Endothelial cell of umbilical vein (primary cell): Measurements from ENCODE around the gene SEC22A. TPM values are rescaled to one million over a fixed set of nuclear protein-coding genes. Genes with fewer than 3 reads are reported as not detected.

Experiments used
- BruUV-seq: library from RNA; stranded (reverse); fragments of 400-500 nt; replicated peaks from 2 replicates; lab custom pipeline; 2021; lab: Mats Ljungman, UMichigan
- CTCF ChIA-PET: fragments of 300-600, 350-600 bp; sonication (Branson Sonifier 250); formaldehyde crosslinking; loops from one replicate; lab custom pipeline; 2021; ENCODE audit warnings: antibody characterized with exemption, inconsistent platforms; lab: Charles Lee
- POLR2A ChIA-PET: fragments of 300-600, 350-600 bp; sonication (Branson Sonifier 250); formaldehyde crosslinking; loops from one replicate; lab custom pipeline; 2021; ENCODE audit warnings: antibody characterized with exemption, inconsistent platforms; lab: Charles Lee
- DNase-seq: peaks from one replicate; pipeline ENCODE4 v3.0.0-alpha.2; 2011; ENCODE audit warnings: low read depth, low spot score
- FAIRE-seq: peaks from 2 replicates; lab custom pipeline; 2011; peaks lifted over from hg19 to GRCh38; lab: Jason Lieb, UNC
- H2AFZ ChIP-seq: 2 replicates; pipeline ENCODE4 v1.6.0; 2012; ENCODE audit warnings: low read depth, low read length, control low read depth, inconsistent platforms
- H3K27ac ChIP-seq: 2 replicates; pipeline ENCODE4 v1.5.1; 2011; ENCODE audit warnings: low read depth, mild to moderate bottlenecking, control low read depth, low read length, moderate library complexity; ENCODE audit not compliant: insufficient read depth
- H3K27me3 ChIP-seq, 2 experiments: 2 replicates each; pipeline versions ENCODE4 v1.6.0 to v1.6.1; 2011; ENCODE audit warnings: low read length in 2 of 2, mixed read lengths in 1 of 2; ENCODE audit not compliant: control insufficient read depth in 2 of 2, insufficient read depth in 2 of 2
- H3K36me3 ChIP-seq, 2 experiments: 2 replicates in 1 of 2; 3 replicates in 1 of 2; pipeline ENCODE4 v1.5.1; 2011; ENCODE audit warnings: low read length in 2 of 2, mild to moderate bottlenecking in 1 of 2, moderate library complexity in 1 of 2; ENCODE audit not compliant: control insufficient read depth in 2 of 2, insufficient read depth in 2 of 2; ENCODE audit errors: extremely low read depth in 1 of 2
- H3K4me1 ChIP-seq: 3 replicates; pipeline ENCODE4 v1.5.1; 2011; ENCODE audit warnings: mild to moderate bottlenecking, low read length; ENCODE audit not compliant: control insufficient read depth, insufficient read depth; ENCODE audit errors: extremely low read depth
- H3K4me2 ChIP-seq: 2 replicates; pipeline ENCODE4 v1.6.1; 2011; ENCODE audit warnings: low read length, control low read depth, mixed read lengths; ENCODE audit not compliant: insufficient read depth
- H3K4me3 ChIP-seq, 3 experiments: fragments of 200-600 bp in 1 of 3; sonication (generic), shearing (Covaris generic) in 1 of 3; replicated peaks in 1 of 3; 2 replicates each; pipeline ENCODE4 v1.5.1; 2011 to 2016; ENCODE audit warnings: control low read depth in 3 of 3, low read length in 3 of 3, mild to moderate bottlenecking in 2 of 3, inconsistent platforms in 1 of 3, low read depth in 1 of 3, moderate library complexity in 1 of 3; ENCODE audit not compliant: insufficient read depth in 1 of 3
- H3K79me2 ChIP-seq: 2 replicates; pipeline ENCODE4 v1.6.0; 2012; ENCODE audit warnings: low read length, inconsistent platforms; ENCODE audit not compliant: control insufficient read depth, insufficient read depth
- H3K9ac ChIP-seq: replicated peaks from 2 replicates; pipeline ENCODE3; 2011; ENCODE audit warnings: low read length, control low read depth; ENCODE audit not compliant: insufficient read depth; ENCODE audit errors: extremely low read depth
- H3K9me1 ChIP-seq: replicated peaks from 3 replicates; pipeline ENCODE4 v1.6.0; 2011; ENCODE audit warnings: mild to moderate bottlenecking, low read length; ENCODE audit not compliant: control insufficient read depth, insufficient read depth; ENCODE audit errors: extremely low read depth
- H3K9me3 ChIP-seq: replicated peaks from 2 replicates; pipeline ENCODE4 v1.5.1; 2012; ENCODE audit warnings: low read length, inconsistent platforms; ENCODE audit not compliant: control insufficient read depth, insufficient read depth
- H4K20me1 ChIP-seq: replicated peaks from 2 replicates; pipeline ENCODE3; 2011; ENCODE audit warnings: mild to moderate bottlenecking, low read length; ENCODE audit not compliant: control insufficient read depth, insufficient read depth; ENCODE audit errors: extremely low read depth
- CTCF ChIP-seq, 2 donors: IDR thresholded peaks; 1 replicate in 1 of 2; 2 replicates in 1 of 2; pipeline ENCODE4 v1.5.1; 2011; ENCODE audit warnings: low read length in 2 of 2, mild to moderate bottlenecking in 2 of 2, moderate library complexity in 2 of 2, control low read depth in 1 of 2, inconsistent platforms in 1 of 2, low read depth in 1 of 2; ENCODE audit not compliant: insufficient read depth in 1 of 2; ENCODE audit errors: extremely low read depth in 1 of 2
- EZH2 ChIP-seq: IDR thresholded peaks from 2 replicates; pipeline ENCODE4 v1.6.1; 2012; ENCODE audit warnings: borderline replicate concordance, low read depth, mild to moderate bottlenecking, moderate library complexity, low read length, inconsistent platforms; ENCODE audit not compliant: severe bottlenecking
- FOS ChIP-seq: IDR thresholded peaks from 2 replicates; pipeline ENCODE4 v1.6.1; 2011; ENCODE audit warnings: mild to moderate bottlenecking, low read length, moderate library complexity, borderline replicate concordance; ENCODE audit not compliant: insufficient read depth
- GATA2 ChIP-seq: IDR thresholded peaks from 2 replicates; pipeline ENCODE4 v1.7.0; 2011; ENCODE audit warnings: low read depth, mild to moderate bottlenecking, moderate library complexity, mixed read lengths, low read length; ENCODE audit not compliant: insufficient read length, insufficient read depth
- JUN ChIP-seq: IDR thresholded peaks from 2 replicates; pipeline ENCODE4 v1.6.1; 2011; ENCODE audit warnings: borderline replicate concordance, low read depth; ENCODE audit not compliant: insufficient read length, insufficient read depth
- MAX ChIP-seq: IDR thresholded peaks from 2 replicates; pipeline ENCODE4 v1.6.1; 2011; ENCODE audit not compliant: insufficient read depth, insufficient read length
- MYC ChIP-seq: IDR thresholded peaks from one replicate; pipeline ENCODE4 v1.6.1; 2011; ENCODE audit warnings: mild to moderate bottlenecking, low read depth, low read length
- POLR2A ChIP-seq: IDR thresholded peaks from 2 replicates; pipeline ENCODE4 v1.6.1; 2012; ENCODE audit warnings: low read depth, mild to moderate bottlenecking, control low read depth, low read length
- POLR2AphosphoS5 ChIP-seq: IDR thresholded peaks from 2 replicates; pipeline ENCODE4 v1.6.1; 2012; ENCODE audit warnings: low read depth, mild to moderate bottlenecking, control low read depth, low read length, moderate library complexity; ENCODE audit not compliant: insufficient read depth
- dilution Hi-C: fragments of 300-500 bp; cut with MboI; formaldehyde crosslinking; loops from one replicate; pipeline ENCODE4 v1.15.0; 2019; ENCODE audit warnings: low sequenced_read_pairs; ENCODE audit not compliant: extremely low pct_ligation_motif_present
- intact Hi-C: fragments of 100-400 bp; cut with micrococcal nuclease; formaldehyde crosslinking; loops from one replicate; pipeline ENCODE4 v1.10.0; 2022
- polyA plus RNA-seq, 4 experiments: library from polyadenylated mRNA; depleted of rRNA in 3 of 4; stranded (reverse) in 3 of 4; unstranded in 1 of 4; fragments of >200 nt; gene quantifications; 2 replicates each; pipeline versions ENCODE4 v1.2.1 to v1.2.3, GENCODE V29; 2011 to 2012; ENCODE audit warnings: missing spikeins in 1 of 4
- total RNA-seq: library from RNA; stranded (reverse); gene quantifications from 2 replicates; pipeline ENCODE4 v1.2.3, GENCODE V29; 2021

Gene SEC22A
- total and polyA plus RNA-seq, 2 donors (not counting 3 experiments of a cell fraction or from before 2014, with no cell fraction given), result 20.1 to 26.8 TPM

GRCh38 chr3:123263941-123264340, 62.2 kb downstream of the SEC22A start:
- H3K27ac ChIP-seq, result no peak overlapping the region
- no peaks in the 10 kb centered on the region for H3K4me1 ChIP-seq
- ChIA-PET CTCF (no interaction called here), POLR2A (no interaction called here)
- FAIRE-seq, result no peak
- no peak for TF ChIP-seq EZH2
- TF ChIP-seq MAX, result no peak
- TF ChIP-seq POLR2AphosphoS5, result no peak
- TF ChIP-seq JUN, result no peak
- TF ChIP-seq GATA2, result no peak
- TF ChIP-seq CTCF (IDR thresholded peaks at IDR 0.05; ENCODE audit: extremely low read depth in 1 of 2, insufficient read depth in 1 of 2, low read depth in 1 of 2, low read length in 2 of 2), result no peak
- no peak for TF ChIP-seq MYC
- TF ChIP-seq FOS, result no peak
- no peak for TF ChIP-seq POLR2A
- H2AFZ ChIP-seq, result no peak overlapping the region
- BruUV-seq, result no TSS peak
- no peaks in the 10 kb centered on the region for H3K9me3 ChIP-seq
- no peak overlapping the region for H3K9ac ChIP-seq
- no peaks in the 10 kb centered on the region for H3K79me2 ChIP-seq
- no peak for DNase-seq
- no peak overlapping the region for H3K4me2 ChIP-seq
- H4K20me1 ChIP-seq, result no peaks in the 10 kb centered on the region
- no peaks in the 10 kb centered on the region for H3K36me3 ChIP-seq
- dilution Hi-C loops, result no loop called here
- no peaks in the 10 kb centered on the region for H3K27me3 ChIP-seq
- intact Hi-C loops, result no loop called here
- no peak overlapping the region for H3K4me3 ChIP-seq
- no peaks in the 10 kb centered on the region for H3K9me1 ChIP-seq
